Left ventricle myocardium inferior (tissue), 1 donor: ENCODE results near the gene LAIR1. TPM values are rescaled to one million over a fixed set of nuclear protein-coding genes. Genes with fewer than 3 reads are reported as not detected.

Experiments
- DNase-seq: peaks from one replicate; pipeline ENCODE4 v3.0.0-alpha.2; 2020
- H3K27ac ChIP-seq: fragments of 200-600 bp; replicated peaks from 2 replicates; pipeline ENCODE4 v1.8.0; 2021
- H3K27me3 ChIP-seq: fragments of 200-600 bp; 2 replicates; pipeline ENCODE4 v1.8.0; 2021; ENCODE audit warnings: low read depth
- H3K36me3 ChIP-seq: fragments of 200-600 bp; 2 replicates; pipeline ENCODE4 v1.8.0; 2021
- H3K4me1 ChIP-seq: fragments of 200-600 bp; 2 replicates; pipeline ENCODE4 v1.8.0; 2021
- H3K4me3 ChIP-seq: fragments of 200-600 bp; 2 replicates; pipeline ENCODE4 v1.8.0; 2021; ENCODE audit warnings: mild to moderate bottlenecking, moderate library complexity
- H3K9me3 ChIP-seq: fragments of 200-600 bp; replicated peaks from 2 replicates; pipeline ENCODE4 v1.8.0; 2021
- intact Hi-C: fragments of 100-400 bp; cut with micrococcal nuclease; formaldehyde crosslinking; loops from one replicate; pipeline ENCODE4 v1.11.0; 2022
- total RNA-seq: library from RNA; stranded (reverse); fragmentation: NEBNext Ultra II Directional; extraction: Animal tissue kit (Norgen Biotek cat#: 25700); gene quantifications from one replicate; pipeline ENCODE4 v1.2.1, GENCODE V29; 2021
- TF ChIP-seq, protein P1 (sequence below): fragments of 200-600 bp; IDR thresholded peaks from 2 replicates; pipeline ENCODE4 v1.8.0; 2021; ENCODE audit warnings: antibody characterized with exemption, mild to moderate bottlenecking, borderline replicate concordance
- donor health status: DM: no; HTN: yes; CAD: no; lungs with severe emphysema.

The LAIR1 gene
- total RNA-seq, 1 donor from 2014 or later: 5.1 TPM

DNA sequence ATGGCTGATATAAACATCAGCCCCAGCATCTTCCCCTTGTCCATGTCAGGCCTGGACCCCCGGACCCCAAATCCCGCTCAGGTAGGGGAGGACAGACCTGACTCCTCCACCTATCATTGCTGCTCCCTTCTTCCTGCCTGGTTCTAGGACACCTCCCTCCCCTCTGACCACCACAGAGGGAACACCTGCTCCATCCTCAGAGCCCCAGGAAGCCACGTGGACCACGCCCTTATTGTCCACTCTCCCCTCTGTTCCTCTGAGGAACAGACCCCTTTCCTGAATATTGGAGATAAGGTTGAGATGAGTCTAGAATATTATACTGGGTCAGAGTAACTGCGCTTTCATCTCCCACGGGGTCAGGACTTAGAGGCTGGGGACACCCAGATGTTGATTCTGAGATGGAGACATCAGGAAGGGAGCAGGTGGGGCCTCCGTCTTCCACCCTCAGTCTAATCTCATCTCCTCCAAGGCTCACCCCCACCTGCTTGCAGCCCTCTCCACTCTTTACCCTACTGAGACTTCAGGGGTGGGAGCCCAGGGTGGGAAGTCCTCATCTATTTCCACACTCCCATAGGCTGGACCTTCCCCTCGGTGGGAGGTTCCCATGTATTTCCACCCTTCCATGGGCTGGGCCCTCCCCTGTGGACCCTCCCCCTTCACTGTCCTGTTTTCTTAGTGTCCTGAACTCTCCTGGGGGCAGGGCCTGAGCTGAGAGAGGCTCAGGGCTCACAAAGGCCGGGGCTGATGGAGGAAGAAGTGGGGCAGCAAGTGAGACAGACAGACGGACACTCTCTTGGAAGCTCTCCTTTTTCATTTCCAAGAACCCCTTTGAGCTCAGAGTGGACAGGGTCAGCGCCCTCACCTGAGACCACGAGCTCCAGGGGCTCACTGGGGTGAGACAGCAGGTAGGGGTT is 28.5 kb downstream of the LAIR1 start:
- no peak overlapping the region for H3K27ac ChIP-seq
- peaks cover 57% of the 10 kb centered on the region for H3K27me3 ChIP-seq
- no peaks in the 10 kb centered on the region for H3K36me3 ChIP-seq
- TF ChIP-seq, protein P1, sequence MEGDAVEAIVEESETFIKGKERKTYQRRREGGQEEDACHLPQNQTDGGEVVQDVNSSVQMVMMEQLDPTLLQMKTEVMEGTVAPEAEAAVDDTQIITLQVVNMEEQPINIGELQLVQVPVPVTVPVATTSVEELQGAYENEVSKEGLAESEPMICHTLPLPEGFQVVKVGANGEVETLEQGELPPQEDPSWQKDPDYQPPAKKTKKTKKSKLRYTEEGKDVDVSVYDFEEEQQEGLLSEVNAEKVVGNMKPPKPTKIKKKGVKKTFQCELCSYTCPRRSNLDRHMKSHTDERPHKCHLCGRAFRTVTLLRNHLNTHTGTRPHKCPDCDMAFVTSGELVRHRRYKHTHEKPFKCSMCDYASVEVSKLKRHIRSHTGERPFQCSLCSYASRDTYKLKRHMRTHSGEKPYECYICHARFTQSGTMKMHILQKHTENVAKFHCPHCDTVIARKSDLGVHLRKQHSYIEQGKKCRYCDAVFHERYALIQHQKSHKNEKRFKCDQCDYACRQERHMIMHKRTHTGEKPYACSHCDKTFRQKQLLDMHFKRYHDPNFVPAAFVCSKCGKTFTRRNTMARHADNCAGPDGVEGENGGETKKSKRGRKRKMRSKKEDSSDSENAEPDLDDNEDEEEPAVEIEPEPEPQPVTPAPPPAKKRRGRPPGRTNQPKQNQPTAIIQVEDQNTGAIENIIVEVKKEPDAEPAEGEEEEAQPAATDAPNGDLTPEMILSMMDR: no peak
- no peaks in the 10 kb centered on the region for H3K4me1 ChIP-seq
- no peak overlapping the region for H3K4me3 ChIP-seq
- intact Hi-C loops: no loop called here
- no peak for DNase-seq
- no peaks in the 10 kb centered on the region for H3K9me3 ChIP-seq

DNA sequence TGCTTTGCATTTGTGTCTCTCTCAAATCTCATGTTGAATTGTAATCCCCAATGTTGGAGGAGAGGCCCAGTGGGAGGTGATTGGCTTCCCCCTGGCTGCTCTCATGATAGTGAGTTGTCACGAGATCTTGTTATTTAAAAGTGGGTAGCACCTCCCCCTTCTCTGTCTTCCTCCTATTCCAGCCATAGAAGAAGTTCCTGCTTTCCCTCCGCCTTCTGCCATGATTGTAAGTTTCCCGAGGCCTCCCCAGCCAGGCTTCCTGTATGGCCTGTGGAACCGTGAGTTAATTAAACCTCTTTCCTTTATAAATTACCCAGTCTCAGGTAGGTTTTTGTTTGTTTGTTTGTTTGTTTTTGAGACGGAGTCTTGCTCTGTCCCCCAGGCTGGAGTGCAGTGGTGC is 29.6 kb downstream of the LAIR1 start:
- TF ChIP-seq, protein P1: no peak
- Histone ChIP-seq H3K9me3 (no peaks in the 10 kb centered on the region), H3K27me3 (peaks cover 67% of the 10 kb centered on the region), H3K36me3 (no peaks in the 10 kb centered on the region), H3K27ac (no peak overlapping the region), H3K4me1 (no peaks in the 10 kb centered on the region), H3K4me3 (no peak overlapping the region)
- DNase-seq: no peak
- intact Hi-C loops: no loop called here

DNA sequence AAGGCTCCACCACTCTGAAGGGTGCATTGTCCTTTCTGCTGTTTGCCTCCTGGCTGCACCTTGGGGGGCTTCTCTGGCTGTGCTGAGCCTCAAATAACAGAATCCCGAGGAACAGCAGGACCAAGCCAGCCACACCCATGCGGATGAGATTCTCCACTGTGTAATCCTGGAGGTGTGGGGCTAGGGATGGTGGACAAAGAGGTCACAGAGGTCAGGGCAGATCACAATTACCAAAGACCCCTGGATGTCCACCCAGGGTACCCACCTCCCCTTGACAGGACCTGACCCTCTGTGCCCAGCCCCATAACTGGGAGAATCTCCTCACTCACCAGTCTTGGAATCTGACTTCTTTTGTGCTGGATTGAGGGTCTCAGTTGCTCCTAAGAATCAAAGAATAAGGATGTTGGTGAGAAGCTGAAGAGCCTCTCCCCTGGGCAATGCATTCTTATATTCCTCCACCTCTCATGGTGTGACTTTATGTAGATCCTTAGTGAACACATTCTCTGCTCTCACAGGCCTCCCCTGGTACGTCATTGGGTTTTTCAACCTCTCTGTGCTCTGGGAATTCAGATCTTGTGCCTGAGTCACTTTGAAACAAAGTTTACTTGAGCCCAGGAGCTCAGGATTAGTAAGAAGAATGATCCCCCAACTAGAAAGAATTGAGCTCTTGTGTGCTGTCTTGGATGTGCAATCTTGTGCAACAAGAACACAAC is 31.0 kb downstream of the LAIR1 start:
- Histone ChIP-seq H3K9me3 (no peaks in the 10 kb centered on the region), H3K4me1 (no peaks in the 10 kb centered on the region), H3K36me3 (no peaks in the 10 kb centered on the region), H3K27me3 (peaks cover 75% of the 10 kb centered on the region), H3K4me3 (no peak overlapping the region), H3K27ac (no peak overlapping the region)
- no peak for DNase-seq
- intact Hi-C loops: no loop called here
- TF ChIP-seq, protein P1: no peak

GRCh38 chr19:54332149-54332548 is 32.6 kb downstream of the LAIR1 start:
- H3K4me1 ChIP-seq: no peaks in the 10 kb centered on the region
- no peak for DNase-seq
- TF ChIP-seq, protein P1: no peak
- intact Hi-C loops: no loop called here
- H3K27ac ChIP-seq: no peak overlapping the region
- H3K27me3 ChIP-seq: peaks cover 70% of the 10 kb centered on the region
- no peak overlapping the region for H3K4me3 ChIP-seq
- no peaks in the 10 kb centered on the region for H3K36me3 ChIP-seq
- no peaks in the 10 kb centered on the region for H3K9me3 ChIP-seq

- no peak overlapping the region for H3K4me3 ChIP-seq
- TF ChIP-seq, protein P1: no peak
- no peak for DNase-seq
Observed at GRCh38 chr19:54331626-54332025, 33.1 kb downstream of the LAIR1 start.

More at GRCh38 chr19:54331626-54332025, 33.1 kb downstream of the LAIR1 start:
- intact Hi-C loops: no loop called here
- peaks cover 66% of the 10 kb centered on the region for H3K27me3 ChIP-seq
- H3K27ac ChIP-seq: no peak overlapping the region
- H3K9me3 ChIP-seq: no peaks in the 10 kb centered on the region
- no peaks in the 10 kb centered on the region for H3K4me1 ChIP-seq
- H3K36me3 ChIP-seq: no peaks in the 10 kb centered on the region
